Daoy (cell line): Measurements from ENCODE around the gene WNT16. TPM values are rescaled to one million over a fixed set of nuclear protein-coding genes. Genes with fewer than 3 reads are reported as not detected.

ENCODE experiments used
- DNase-seq: peaks from one replicate; pipeline ENCODE4 v3.0.0-alpha.2; 2015; ENCODE audit warnings: low read depth
- total RNA-seq: library from RNA; depleted of rRNA; stranded (reverse); fragments of >200 nt; shearing (Covaris generic); gene quantifications from 2 replicates; pipeline ENCODE4 v1.2.3, GENCODE V29; 2014

WNT16 gene
- total RNA-seq, 1 experiment from 2014 or later: 0.11 TPM

DNA sequence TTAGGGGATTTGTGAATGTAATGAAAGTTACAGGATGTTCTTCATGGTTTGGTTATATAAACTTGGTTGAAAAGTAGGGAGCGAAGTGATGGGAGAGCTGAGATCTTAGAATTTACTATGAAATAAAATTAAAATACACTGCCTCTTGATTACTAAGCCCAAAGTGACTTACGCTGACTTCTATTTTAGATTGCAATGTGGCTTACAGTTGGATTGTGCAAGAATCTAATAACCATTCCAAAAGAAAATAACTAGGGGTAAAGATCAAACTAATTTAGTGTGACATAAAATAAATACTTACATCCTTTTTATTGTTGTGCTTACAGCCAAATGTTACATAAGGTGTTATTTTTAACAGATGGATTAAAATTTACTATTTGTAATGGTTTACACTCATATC lies 15.3 kb downstream of the WNT16 start:
- no peak for DNase-seq

DNA sequence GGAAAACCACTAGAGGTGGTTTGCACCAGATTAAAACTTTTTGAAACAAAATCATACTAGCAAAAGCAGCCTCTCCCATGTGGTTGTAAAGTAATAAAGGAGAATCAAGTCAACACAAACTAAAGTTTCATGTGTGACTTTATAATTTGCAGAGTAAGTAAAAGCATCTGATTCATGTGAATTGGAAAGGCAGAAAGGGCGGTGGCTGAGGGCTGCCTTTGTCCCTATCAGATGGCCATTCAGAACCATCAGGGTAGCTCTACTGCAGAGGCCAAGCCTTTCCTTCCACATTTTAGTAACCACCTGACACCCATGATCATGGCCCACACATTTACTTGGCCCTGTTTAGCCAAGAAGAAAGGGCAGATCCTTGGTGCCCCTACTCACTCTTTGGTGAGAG lies 15.7 kb downstream of the WNT16 start:
- no peak for DNase-seq

DNA sequence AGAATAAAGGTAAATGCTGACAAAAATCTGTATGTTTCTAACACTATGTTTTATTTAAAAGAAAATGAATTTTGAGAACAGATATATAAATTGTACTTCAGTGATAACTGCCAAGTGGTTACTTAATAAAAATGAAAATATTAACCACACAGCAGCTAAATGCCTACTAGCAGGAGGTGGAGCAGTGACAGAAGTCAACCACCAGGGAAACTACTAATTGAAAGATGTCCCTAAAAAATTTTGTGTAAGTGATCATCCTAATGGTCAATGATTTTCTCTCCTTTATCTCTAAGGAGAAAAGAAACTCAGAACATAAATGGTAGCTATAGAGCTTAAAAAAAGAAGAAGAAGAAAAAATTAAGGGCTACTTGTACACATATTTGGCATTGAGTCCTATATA lies 22.9 kb downstream of the WNT16 start:
- no peak for DNase-seq

DNA sequence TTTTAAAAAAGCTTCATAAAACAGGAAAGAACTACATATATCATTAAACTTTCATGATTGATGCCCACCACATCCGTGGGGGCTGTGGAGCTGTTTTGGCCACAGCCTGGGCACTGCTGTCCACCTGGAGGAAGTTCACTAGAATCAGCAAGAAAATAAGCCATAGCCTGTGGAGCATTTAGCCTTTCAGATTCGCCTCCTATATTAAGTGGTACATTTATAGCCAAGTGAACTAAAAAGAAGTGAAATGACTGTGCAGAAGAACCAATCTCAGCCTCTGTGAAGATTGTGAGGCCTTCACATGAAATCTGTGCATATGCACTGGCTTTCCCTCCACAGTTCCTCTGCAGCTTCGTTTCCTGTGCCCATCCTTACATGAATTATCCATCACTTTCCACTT lies 23.5 kb downstream of the WNT16 start:
- DNase-seq: no peak

DNA sequence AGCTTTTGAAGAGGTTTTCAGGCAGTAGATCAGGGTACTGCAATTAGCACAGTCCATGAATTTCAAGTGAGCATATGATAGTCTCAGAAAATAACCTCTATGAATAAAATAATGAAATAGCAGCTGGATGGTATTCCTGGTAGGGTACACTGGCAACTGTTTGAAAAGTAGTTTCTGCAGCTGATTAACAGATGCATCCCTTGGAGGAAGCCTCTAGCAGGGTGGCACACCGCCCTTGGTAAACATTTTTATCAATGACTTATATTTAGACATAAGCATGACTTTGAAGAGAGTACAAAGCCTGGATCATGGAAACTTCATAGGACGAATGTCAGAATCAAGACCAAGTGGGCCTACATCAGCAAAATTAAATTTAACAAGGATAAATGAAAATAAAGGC lies 26.8 kb downstream of the WNT16 start:
- DNase-seq: no peak

DNA sequence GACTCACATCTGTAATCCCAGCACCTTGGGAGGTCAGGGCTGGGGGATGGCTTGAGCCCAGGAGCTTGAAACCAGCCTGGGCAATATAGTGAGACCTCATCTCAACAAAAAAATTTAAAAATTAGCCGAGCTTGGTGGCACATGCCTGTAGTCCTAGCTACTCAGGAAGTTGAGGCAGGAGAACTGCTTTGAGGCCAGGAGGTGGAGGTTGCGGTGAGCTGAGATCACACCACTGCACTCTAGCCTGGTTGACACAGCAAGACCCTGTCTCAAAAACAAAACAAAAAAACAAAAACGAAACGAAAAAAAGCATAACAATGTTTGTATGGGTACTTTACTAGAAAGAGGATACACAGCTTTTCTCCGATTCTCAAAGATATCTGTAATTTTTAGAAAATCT lies 31.8 kb downstream of the WNT16 start:
- no peak for DNase-seq

DNA sequence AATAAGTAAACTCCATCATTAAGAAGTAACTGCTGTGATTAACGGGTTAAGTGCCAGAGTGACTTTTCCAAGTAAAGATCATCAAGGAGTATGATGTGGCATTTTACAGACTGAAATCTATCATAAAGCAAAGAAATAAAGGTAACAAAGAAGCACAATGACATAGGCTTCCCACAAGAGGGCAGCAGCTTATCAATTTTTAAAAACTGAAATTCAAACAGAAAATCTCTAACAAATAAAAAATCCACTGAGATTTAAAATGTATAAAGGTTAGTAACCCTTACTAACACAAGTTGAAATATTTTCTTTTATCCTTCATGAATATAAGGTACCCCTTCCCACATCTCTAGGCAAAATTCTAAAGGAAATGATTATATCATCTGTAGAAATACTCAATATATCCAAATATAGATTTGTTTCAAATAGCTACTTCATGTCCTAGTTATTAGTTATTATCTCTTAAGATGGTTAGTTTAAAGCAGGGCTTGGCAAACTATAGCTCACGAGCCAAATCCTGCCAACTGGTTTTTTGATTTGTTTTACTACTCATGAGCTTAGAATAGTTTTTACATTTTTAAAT lies 38.1 kb downstream of the WNT16 start:
- peak; percentile 37 for DNase-seq

DNA sequence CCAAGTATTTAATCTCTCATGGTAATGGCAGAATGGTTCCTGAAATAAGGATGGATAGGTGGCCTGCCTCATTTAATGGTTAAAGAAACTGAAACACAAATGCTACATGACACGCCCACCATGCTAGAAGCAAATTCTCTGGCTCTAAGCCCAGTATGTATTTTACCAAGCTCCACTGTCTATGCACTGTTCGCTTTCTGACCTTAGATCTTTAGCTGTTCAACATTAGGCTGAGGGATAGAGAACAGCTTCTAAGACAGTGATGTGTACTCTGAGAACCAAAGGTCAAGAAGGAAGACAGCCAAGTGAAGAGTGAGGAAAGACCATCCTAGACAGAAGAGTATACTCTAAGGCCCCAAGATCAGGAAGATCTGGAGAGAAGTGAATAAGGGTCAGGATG lies 40.7 kb downstream of the WNT16 start:
- DNase-seq: no peak

DNA sequence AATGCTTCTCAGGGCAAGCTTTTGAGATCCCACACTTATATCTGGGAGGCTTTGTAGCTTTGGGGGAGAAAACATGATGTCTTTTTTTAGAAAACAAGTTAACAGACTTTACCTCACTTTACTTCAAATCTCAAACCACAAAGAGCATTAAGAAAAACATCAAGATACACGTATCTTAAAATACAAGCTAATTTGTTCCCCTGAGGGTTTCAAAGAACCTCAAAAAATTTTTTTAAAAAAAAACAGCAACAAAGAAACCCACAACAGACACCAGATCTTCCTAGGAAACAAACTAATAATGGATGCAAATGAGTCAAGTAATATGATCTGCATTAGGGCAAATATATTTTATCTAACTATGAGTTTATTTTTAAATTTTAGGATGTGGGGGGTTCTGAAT lies 42.6 kb downstream of the WNT16 start:
- no peak for DNase-seq

DNA sequence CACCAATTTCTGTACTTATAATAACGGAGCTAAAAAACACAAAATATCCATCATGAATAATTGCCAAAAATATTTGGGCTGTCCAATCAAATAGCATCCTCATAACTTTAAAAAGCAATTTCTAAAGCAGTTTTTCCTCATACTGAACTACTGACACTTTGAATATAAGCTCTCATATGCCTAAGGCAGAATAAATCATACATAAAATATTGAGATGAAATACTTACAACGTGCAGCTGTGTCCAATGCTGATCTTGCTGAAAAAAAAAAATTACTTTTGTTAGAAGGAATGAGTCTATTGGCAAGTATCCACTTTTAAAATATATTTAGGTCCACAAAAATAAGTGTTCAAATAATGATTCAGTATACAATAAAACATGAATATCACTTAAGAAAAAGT lies 43.1 kb downstream of the WNT16 start:
- DNase-seq: no peak

DNA sequence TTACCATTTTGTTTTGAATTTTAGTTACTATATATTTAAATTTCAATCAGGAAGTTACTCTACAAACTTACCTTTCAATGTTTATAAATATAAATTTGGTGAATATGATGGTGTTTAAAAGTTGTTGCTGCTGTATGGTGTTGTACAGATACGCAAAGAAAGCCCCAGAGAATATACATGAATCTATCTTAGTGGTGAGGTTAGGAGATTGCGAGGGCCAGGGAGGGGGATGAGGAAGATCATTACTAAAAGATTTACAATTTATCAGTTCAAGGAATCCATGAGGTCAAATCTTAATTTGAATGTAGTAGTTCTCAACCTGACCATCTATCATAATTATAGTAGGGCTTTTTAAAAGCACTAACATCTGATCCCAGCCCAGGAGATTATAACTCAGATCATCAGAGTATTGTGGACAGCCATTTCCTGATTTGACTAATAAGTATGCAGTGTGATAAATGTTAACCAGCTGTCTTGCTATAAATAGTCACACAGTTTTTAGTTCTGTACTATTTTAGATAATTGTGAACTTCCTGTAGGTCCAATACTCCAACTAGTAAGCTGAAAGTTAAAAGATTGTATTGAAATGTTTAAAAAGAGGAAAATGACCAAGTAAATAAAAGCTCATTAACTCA lies 43.7 kb downstream of the WNT16 start:
- no peak for DNase-seq

DNA sequence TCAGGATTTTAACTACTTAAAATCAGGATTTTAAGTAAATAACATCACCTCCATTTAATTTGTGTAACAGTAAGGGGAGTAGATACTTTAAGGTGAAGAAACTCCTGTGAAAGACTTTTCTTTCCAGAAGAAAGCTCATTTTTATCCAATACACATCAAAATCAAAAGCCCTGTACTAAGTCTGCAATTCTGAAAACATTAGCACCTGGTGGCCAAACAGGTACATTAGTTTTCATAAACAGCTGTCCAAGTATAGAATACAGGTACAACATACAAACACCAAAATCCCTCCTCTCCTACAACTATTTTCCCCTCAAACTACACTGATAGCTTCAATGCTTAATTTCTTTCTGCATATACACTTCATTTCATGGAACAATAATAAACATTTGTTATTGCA lies 44.4 kb downstream of the WNT16 start:
- DNase-seq: no peak

DNA sequence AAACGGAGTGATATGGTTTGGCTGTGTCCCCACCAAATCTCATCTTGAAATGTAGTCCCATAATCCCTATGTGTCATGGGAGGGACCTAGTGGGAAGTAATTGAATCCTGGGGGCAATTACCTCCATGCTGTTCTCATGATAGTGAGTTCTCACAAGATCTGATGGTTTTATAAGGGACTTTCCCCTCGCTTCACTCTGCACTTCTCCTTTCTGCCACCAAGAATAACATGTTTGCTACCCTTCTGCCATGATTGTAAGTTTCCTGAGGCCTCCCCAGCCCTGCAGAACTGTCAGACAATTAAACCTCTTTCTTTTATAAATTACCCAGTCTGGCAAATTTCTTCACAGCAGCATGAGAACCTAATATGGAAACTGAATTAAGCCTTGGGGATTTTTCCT lies 48.2 kb downstream of the WNT16 start:
- DNase-seq: no peak

DNA sequence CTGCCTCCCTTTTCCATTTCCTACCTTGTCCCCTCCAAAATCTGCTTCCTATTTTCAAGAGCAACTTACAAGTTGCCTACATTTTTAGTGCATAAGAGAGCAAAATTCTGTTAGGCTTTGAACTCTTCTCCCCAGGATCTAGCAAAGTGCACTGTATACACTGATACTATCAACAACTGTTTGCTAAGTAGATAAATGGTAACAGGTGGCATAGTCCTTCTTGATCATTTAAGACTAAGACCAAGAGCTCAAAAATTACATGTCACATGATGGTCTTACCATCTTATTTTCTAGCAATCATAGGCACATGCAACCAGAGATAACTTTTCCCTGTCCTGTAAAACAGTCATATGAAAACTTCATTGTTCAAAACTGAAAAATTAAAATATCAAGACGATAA lies 51.1 kb downstream of the WNT16 start:
- DNase-seq: no peak

DNA sequence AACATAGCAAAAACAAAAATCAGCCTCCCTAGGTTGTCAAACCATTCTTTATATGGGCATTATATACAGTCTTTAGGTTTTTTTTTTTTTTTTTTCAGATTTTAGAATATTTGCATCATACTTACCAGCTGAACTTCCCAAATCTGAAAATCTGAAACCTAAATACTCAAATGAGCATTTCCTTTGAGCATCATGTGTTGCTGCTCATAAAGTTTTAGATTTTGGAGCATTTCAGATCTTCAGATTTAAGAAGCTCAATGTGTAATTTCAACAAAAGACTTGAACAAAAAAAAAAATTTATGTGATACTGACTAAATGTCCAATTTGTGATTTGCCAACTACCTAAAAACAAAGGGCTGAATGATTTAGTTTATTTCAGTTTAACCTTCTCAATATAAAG lies 53.7 kb downstream of the WNT16 start:
- no peak for DNase-seq

DNA sequence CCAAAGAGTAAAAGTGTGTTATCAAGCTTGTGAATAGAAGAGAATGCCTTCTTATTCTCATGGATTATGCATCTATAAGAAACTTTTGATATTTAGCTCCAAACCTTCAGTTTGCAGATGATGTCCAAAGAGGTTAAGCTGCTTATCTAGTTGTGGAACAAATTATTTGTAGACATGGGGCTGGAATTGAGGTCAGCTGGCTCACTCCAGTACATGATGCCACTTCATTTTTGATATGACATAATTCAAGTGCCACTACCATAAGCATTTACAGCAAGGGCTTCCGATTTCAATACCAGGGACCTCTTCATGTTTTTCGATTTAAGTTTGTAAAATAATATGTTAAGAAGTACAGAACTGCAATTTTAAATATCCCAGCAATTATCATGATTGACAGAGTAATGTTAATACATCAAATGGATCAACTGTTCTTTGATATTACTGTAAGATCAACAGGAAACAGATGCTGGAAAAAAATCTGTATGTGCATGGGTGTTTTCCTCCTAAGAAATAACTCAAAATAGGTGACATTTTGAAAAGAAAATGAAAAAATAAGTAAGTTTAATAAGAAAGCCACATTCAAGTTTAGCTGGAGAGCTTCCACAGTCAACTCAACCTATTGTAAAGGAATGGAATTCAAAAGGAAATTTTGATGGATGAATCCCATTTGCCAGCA lies 54.6 kb downstream of the WNT16 start:
- no peak for DNase-seq

DNA sequence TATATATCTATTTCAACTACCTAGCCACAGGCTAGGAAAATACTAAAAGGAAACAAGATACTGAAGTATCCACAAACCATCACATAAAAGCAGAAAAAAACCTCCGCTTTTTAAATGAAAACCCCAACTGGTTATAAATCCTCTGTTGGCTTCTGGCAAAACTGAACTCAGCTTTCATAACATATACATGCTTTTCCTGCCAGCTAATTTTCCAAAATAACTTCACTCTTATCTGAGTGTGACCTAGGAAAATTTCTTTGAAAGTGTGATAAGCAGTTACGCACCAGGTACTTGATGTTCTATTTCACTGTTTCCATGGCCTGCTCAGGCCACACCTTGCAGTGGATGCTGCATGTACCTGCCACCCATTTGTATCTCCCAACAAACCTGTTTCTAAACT lies 55.5 kb downstream of the WNT16 start:
- DNase-seq: no peak

DNA sequence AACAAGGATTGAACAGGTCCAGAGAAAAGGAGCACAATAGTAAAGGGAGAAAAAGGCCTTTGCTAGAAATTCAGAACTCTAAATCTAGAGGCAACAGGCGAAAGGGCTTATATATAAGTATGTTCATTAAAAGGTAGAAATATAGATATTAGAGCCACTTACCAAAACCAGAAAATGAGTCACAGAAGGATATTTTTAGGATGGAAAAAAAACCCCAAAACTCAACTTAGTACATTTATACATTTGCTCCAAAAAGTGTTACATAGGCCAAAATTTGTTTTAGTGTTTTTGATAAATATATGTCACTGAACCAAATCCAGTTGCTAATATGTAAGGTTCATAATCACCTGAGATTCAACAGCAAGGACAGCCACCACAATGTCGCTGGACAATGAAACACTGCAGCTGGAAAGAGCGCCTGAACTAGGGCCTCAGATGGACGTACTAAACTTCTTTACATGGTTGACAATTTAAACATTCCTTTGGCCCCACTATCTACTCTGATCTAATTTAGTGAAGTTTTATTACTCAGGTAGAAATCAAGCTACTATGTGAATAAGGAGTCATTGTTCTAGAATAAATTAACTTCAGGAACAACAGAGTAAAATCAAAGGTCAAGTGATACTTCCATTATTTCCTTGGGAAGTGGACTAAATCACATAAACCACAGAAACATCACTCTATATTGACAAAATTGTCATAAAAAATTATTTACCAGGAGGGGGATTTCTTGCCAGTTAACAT lies 56.4 kb downstream of the WNT16 start:
- no peak for DNase-seq

DNA sequence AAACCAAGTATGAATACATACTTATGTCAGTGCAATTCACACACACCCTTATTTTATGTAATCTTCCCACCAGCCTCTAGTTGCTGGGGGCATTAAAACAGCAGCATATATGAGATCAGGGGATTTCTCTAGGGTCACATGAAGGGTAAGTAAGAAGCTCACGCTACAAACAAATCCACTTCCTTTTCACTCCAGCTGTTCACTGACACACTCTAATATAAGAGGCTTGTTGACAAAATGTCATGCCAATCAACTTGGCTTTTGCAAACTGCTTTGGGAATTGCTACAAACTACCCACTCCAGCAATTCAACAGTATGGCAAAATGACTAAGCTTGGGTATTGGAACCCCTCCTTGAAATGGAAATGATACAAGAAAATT lies 57.0 kb downstream of the WNT16 start:
- peak; percentile 38 for DNase-seq

DNA sequence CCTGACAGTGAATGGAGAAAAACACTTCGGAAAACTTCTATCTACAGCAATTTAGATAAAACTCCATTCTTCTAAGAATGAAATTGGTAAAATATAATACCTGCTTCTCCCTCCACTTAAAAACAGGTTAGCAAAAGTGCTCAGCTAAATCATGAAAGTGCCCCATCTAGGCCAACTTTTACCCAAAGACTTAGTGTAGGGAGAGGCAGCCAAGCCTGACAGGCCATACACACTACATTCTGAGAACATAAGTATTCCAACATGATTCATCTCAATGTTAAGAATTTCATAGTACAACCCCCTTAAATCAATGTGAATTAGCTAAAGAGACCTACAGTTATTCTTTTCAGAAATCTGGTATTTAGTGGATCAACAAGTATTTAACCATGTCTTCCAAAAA lies 60.1 kb downstream of the WNT16 start:
- no peak for DNase-seq

DNA sequence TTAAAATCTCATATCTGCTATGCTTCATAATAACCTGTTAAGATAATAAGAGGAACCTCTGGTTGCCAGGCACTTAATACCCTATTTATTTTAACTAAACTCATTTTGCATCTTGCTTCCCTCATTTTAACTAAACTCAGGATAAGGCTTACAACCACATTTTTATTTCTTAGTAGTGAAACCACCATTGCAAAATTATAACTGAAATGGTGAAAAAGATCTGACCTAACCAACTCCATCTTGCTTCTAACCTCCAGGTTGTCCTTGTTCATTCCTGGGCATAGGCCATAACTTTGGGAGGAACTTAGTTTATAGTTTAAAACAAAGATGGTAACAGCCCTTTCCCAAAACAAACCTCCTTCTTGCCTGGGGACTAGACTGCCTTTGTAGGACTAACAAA lies 61.3 kb downstream of the WNT16 start:
- DNase-seq: no peak

DNA sequence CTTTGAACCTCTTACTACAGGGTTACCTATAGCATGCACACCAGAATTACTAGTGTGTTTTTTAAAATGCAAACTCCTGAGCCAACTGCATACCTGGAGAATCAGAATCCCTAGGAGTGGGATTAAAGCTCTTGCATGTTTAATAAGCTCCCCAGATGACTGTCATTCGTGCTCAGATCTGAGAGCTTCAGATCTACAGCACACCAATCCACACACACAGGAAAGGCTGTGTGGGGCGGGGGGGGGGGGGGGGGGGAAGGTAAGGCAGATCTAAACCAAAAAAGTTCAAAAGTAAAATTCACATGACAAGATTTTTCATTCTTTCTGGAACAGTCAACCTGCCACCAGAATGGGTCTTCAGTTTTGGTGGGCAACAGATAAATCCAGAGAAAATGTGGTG lies 61.8 kb downstream of the WNT16 start:
- no peak for DNase-seq
